ENCODE measurements around the gene KCTD3.

The KCTD3 gene

DNA sequence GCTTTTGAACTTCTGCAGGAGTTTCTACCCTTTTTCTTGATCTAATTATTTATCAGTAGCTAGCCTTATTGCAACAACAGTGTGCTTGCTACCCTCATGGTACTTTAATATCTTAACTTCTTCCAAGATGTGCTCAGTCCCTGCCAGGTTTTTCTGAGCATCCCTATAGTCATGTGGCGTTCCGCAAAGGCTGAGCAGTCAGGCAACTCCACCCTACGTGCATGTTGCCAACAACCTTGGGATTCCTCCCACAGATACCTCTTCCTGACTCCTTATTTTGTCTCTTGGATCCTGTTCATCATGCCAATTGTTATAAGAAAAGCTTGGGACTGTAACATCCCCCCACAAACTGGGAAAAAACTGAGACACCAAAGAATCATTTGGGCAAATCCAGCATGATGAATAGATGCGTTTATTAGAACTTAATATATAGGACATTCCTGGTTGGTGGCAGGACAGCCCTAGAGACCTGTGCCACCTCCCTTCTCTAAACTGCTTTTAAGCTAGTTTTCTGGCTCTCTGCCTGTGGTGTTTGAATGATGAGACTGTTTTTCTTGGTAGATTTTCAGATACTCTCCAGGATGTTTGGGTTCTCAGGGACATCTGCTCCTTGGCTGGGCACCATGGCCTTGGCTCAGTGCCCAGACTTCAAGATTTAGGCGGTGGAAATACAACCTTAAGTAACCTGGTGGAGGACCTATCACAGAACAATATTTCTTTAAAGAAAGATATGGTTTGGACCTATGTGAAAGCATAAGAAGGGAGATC, 27.1 kb upstream of the KCTD3 start:
- H3K4me1 ChIP-seq (ENCODE audit: control insufficient read depth, insufficient read depth, low read length): peaks cover 11% of the 10 kb centered on the region
- TF ChIP-seq KLF7 (tag by site-specific recombination; IDR thresholded peaks at IDR 0.05; ENCODE audit: borderline replicate concordance) (no peak), ZSCAN16 (tag by site-specific recombination; IDR thresholded peaks at IDR 0.05) (no peak), ZNF830 (tag by site-specific recombination; IDR thresholded peaks at IDR 0.05; ENCODE audit: low read depth) (no peak), ZNF146 (tag by site-specific recombination; IDR thresholded peaks at IDR 0.05) (no peak), ZBTB21 (tag by site-specific recombination; IDR thresholded peaks at IDR 0.05) (no peak), ZBTB20 (tag by site-specific recombination; IDR thresholded peaks at IDR 0.05) (no peak), YY1 (tag by site-specific recombination; IDR thresholded peaks at IDR 0.05) (no peak), GFI1B (tag by site-specific recombination; IDR thresholded peaks at IDR 0.05) (no peak), ZNF341 (tag by site-specific recombination; IDR thresholded peaks at IDR 0.05; ENCODE audit: low read depth) (no peak), ZNF138 (tag by site-specific recombination; IDR thresholded peaks at IDR 0.05; ENCODE audit: borderline replicate concordance) (no peak)
- TF ChIP-seq, protein P1, sequence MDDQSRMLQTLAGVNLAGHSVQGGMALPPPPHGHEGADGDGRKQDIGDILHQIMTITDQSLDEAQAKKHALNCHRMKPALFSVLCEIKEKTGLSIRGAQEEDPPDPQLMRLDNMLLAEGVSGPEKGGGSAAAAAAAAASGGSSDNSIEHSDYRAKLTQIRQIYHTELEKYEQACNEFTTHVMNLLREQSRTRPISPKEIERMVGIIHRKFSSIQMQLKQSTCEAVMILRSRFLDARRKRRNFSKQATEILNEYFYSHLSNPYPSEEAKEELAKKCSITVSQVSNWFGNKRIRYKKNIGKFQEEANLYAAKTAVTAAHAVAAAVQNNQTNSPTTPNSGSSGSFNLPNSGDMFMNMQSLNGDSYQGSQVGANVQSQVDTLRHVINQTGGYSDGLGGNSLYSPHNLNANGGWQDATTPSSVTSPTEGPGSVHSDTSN (CRISPR knock-in tag; IDR thresholded peaks at IDR 0.05): no peak
- H3K27ac ChIP-seq (ENCODE audit: extremely low read depth, low read depth, low read length): no peak overlapping the region
- no peak overlapping the region for H3K4me3 ChIP-seq (ENCODE audit: low read depth, low read length)
- H3K36me3 ChIP-seq (ENCODE audit: control insufficient read depth in 2 of 2, insufficient read depth in 1 of 2, low read length in 2 of 2): no peaks in the 10 kb centered on the region
- POLR2A ChIA-PET: no interaction called here
- H3K9me3 ChIP-seq (ENCODE audit: control insufficient read depth, insufficient read depth, low read depth, low read length): no peaks in the 10 kb centered on the region
- CTCF ChIA-PET: interaction anchor here (1.1 to 3.2 kb wide), 3 partner anchors 14 to 1208 kb away, joined by 3 to 20 read pairs (median 4); no protein-coding TSS in a partner anchor

- Histone ChIP-seq H3K4me1 (ENCODE audit: control insufficient read depth, insufficient read depth, low read length) (peaks cover 11% of the 10 kb centered on the region), H3K36me3 (ENCODE audit: control insufficient read depth in 2 of 2, insufficient read depth in 1 of 2, low read length in 2 of 2) (no peaks in the 10 kb centered on the region), H3K4me3 (ENCODE audit: low read depth, low read length) (no peak overlapping the region), H3K27ac (ENCODE audit: extremely low read depth, low read depth, low read length) (no peak overlapping the region), H3K9me3 (ENCODE audit: control insufficient read depth, insufficient read depth, low read depth, low read length) (no peaks in the 10 kb centered on the region)
- ChIA-PET CTCF (interaction anchor here (1.0 kb wide), 2 partner anchors 16 to 25 kb away, joined by 3 read pairs; partner anchors contain the start of gene KCTD3), POLR2A (no interaction called here)
- TF ChIP-seq ZNF23 (tag by site-specific recombination; IDR thresholded peaks at IDR 0.05; ENCODE audit: borderline replicate concordance) (no peak), ZNF394 (tag by site-specific recombination; IDR thresholded peaks at IDR 0.05; ENCODE audit: borderline replicate concordance) (no peak), ZNF416 (tag by site-specific recombination; IDR thresholded peaks at IDR 0.05) (no peak)
Measured at GRCh38 chr1:215542301-215542700, 24.8 kb upstream of the KCTD3 start.

DNA sequence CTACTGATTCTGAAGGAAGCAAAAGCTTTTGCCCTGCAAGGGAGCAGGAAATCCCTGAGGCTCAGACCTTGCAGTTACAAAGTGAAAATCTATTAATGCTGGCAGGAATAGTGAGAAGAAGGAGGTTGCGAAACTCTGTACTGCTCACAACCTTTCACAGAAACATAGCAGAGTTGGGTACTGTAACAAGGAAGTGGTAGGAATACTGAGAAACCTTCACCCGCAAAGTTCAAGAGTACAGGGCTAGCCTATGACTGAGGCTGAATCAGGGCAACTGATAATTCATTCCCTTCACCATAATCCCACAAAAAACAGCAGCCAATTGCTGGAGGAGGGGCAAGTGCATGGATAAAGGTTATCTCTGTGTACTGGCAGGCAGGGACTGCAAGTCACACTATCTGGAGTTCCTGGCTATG, 23.9 kb upstream of the KCTD3 start:
- Histone ChIP-seq H3K9me3 (ENCODE audit: control insufficient read depth, insufficient read depth, low read depth, low read length) (no peaks in the 10 kb centered on the region), H3K27ac (ENCODE audit: extremely low read depth, low read depth, low read length) (no peak overlapping the region), H3K4me1 (ENCODE audit: control insufficient read depth, insufficient read depth, low read length) (peaks cover 11% of the 10 kb centered on the region), H3K4me3 (ENCODE audit: low read depth, low read length) (no peak overlapping the region), H3K36me3 (ENCODE audit: control insufficient read depth in 2 of 2, insufficient read depth in 1 of 2, low read length in 2 of 2) (no peaks in the 10 kb centered on the region)
- POLR2A ChIA-PET: no interaction called here
- CTCF ChIA-PET: no interaction called here
- TF ChIP-seq ZNF248 (tag by site-specific recombination; IDR thresholded peaks at IDR 0.05) (no peak), CTCF (tag by site-specific recombination; IDR thresholded peaks at IDR 0.05) (no peak), ZBTB6 (tag by site-specific recombination; IDR thresholded peaks at IDR 0.05) (no peak), ZNF175 (tag by site-specific recombination; IDR thresholded peaks at IDR 0.05) (no peak), ZNF184 (tag by site-specific recombination; IDR thresholded peaks at IDR 0.05) (no peak), REPIN1 (tag by site-specific recombination; IDR thresholded peaks at IDR 0.05; ENCODE audit: low read depth) (no peak), ZNF843 (tag by site-specific recombination; IDR thresholded peaks at IDR 0.05) (no peak), SCRT2 (tag by site-specific recombination; IDR thresholded peaks at IDR 0.05) (no peak), ZNF292 (tag by site-specific recombination; IDR thresholded peaks at IDR 0.05; ENCODE audit: borderline replicate concordance, low read depth) (no peak)
- TF ChIP-seq, protein P2, sequence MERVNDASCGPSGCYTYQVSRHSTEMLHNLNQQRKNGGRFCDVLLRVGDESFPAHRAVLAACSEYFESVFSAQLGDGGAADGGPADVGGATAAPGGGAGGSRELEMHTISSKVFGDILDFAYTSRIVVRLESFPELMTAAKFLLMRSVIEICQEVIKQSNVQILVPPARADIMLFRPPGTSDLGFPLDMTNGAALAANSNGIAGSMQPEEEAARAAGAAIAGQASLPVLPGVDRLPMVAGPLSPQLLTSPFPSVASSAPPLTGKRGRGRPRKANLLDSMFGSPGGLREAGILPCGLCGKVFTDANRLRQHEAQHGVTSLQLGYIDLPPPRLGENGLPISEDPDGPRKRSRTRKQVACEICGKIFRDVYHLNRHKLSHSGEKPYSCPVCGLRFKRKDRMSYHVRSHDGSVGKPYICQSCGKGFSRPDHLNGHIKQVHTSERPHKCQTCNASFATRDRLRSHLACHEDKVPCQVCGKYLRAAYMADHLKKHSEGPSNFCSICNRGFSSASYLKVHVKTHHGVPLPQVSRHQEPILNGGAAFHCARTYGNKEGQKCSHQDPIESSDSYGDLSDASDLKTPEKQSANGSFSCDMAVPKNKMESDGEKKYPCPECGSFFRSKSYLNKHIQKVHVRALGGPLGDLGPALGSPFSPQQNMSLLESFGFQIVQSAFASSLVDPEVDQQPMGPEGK (tag by site-specific recombination; IDR thresholded peaks at IDR 0.05): no peak
- TF ChIP-seq, protein P3, sequence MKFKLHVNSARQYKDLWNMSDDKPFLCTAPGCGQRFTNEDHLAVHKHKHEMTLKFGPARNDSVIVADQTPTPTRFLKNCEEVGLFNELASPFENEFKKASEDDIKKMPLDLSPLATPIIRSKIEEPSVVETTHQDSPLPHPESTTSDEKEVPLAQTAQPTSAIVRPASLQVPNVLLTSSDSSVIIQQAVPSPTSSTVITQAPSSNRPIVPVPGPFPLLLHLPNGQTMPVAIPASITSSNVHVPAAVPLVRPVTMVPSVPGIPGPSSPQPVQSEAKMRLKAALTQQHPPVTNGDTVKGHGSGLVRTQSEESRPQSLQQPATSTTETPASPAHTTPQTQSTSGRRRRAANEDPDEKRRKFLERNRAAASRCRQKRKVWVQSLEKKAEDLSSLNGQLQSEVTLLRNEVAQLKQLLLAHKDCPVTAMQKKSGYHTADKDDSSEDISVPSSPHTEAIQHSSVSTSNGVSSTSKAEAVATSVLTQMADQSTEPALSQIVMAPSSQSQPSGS (tag by site-specific recombination; IDR thresholded peaks at IDR 0.05; ENCODE audit: low read depth): no peak
